Occipital lobe (tissue), 2 donors: ENCODE data around the gene UBE2D2. TPM values are rescaled to one million over a fixed set of nuclear protein-coding genes. Genes with fewer than 3 reads are reported as not detected.
"Not testable (repeated sequence)": the region's sequence is repeated elsewhere in the genome, so short reads cannot be mapped to it uniquely, and the experiment has no call there.

ENCODE experiments used
- DNase-seq: peaks from one replicate; lab custom pipeline; 2025; lab: John Stamatoyannopoulos, UW
- total RNA-seq: library from RNA; depleted of rRNA; stranded (reverse); fragments of >200 nt; gene quantifications from one replicate; pipeline ENCODE4 v1.2.3, GENCODE V29; 2014

Gene UBE2D2
- total RNA-seq: 124 TPM

- peak; percentile 94 for DNase-seq
Measured at GRCh38 chr5:139560752-139561654, at the start of gene UBE2D2. TSS of gene UBE2D2 (plus strand) at chr5:139561339. CDS start at chr5:139561792, 453 bp downstream.

- DNase-seq: no peak
Measured at GRCh38 chr5:139512786-139513390, 48.3 kb upstream of the UBE2D2 start.

GRCh38 chr5:139513434-139513833, 47.7 kb upstream of the UBE2D2 start:
- peak; percentile 58 for DNase-seq

GRCh38 chr5:139513852-139514485, 47.2 kb upstream of the UBE2D2 start:
- DNase-seq: no peak

GRCh38 chr5:139514486-139514856, 46.7 kb upstream of the UBE2D2 start:
- no peak for DNase-seq

GRCh38 chr5:139517683-139518564, 43.2 kb upstream of the UBE2D2 start:
- DNase-seq: peak; percentile 88

- no peak for DNase-seq
Measured at GRCh38 chr5:139523635-139524445, 37.3 kb upstream of the UBE2D2 start.

- DNase-seq: no peak
Measured at GRCh38 chr5:139524446-139524845, 36.7 kb upstream of the UBE2D2 start.

GRCh38 chr5:139524940-139525585, 36.1 kb upstream of the UBE2D2 start:
- no peak for DNase-seq

- not testable (repeated sequence) for DNase-seq
Measured at GRCh38 chr5:139525586-139526308, 35.4 kb upstream of the UBE2D2 start.

GRCh38 chr5:139526309-139527089, 34.6 kb upstream of the UBE2D2 start:
- not testable (repeated sequence) for DNase-seq

- not testable (repeated sequence) for DNase-seq
Measured at GRCh38 chr5:139527090-139527470, 34.1 kb upstream of the UBE2D2 start.

GRCh38 chr5:139527896-139528467, 33.2 kb upstream of the UBE2D2 start:
- not testable (repeated sequence) for DNase-seq

GRCh38 chr5:139528695-139529094, 32.4 kb upstream of the UBE2D2 start:
- not testable (repeated sequence) for DNase-seq

GRCh38 chr5:139530079-139530478, 31.1 kb upstream of the UBE2D2 start:
- not testable (repeated sequence) for DNase-seq

- DNase-seq: no peak
Measured at GRCh38 chr5:139531772-139532169, 29.4 kb upstream of the UBE2D2 start.

- DNase-seq: peak; percentile 44
Measured at GRCh38 chr5:139543423-139543991, 17.6 kb upstream of the UBE2D2 start.

GRCh38 chr5:139546593-139546992, 14.5 kb upstream of the UBE2D2 start:
- DNase-seq: not testable (repeated sequence)
